Esophagus (tissue), 2 donors: Measurements from ENCODE around the gene CMIP. TPM values are rescaled to one million over a fixed set of nuclear protein-coding genes. Genes with fewer than 3 reads are reported as not detected.
A peak's percentile ranks its signal among the peaks of the same experiment; 100 is the strongest.
"Not testable (repeated sequence)": the region's sequence is repeated elsewhere in the genome, so short reads cannot be mapped to it uniquely, and the experiment has no call there.

ENCODE experiments used
- H3K27ac ChIP-seq, 2 donors: one replicate each; pipeline ENCODE4 v1.5.1; 2013; ENCODE audit warnings: low read depth in 2 of 2, mild to moderate bottlenecking in 2 of 2, inconsistent platforms in 1 of 2, low read length in 1 of 2, moderate library complexity in 1 of 2
- H3K27me3 ChIP-seq, 2 donors: one replicate each; pipeline ENCODE4 v1.6.1; 2013; ENCODE audit warnings: low read length in 2 of 2, control low read depth in 1 of 2, mild to moderate bottlenecking in 1 of 2; ENCODE audit not compliant: insufficient read depth in 2 of 2, control insufficient read depth in 1 of 2
- H3K36me3 ChIP-seq, 2 donors: one replicate each; pipeline ENCODE4 v1.6.1; 2013; ENCODE audit warnings: low read length in 1 of 2; ENCODE audit not compliant: control insufficient read depth in 2 of 2, insufficient read depth in 2 of 2
- H3K4me1 ChIP-seq, 2 donors: one replicate each; pipeline ENCODE4 v1.6.1; 2013; ENCODE audit warnings: low read length in 1 of 2; ENCODE audit not compliant: control insufficient read depth in 2 of 2, insufficient read depth in 2 of 2
- H3K4me3 ChIP-seq, 2 donors: one replicate each; pipeline ENCODE4 v1.5.1; 2013; ENCODE audit warnings: low read length in 2 of 2, mild to moderate bottlenecking in 2 of 2, low read depth in 1 of 2, moderate library complexity in 1 of 2
- H3K9me3 ChIP-seq, 2 donors: one replicate each; pipeline ENCODE4 v1.6.1; 2013; ENCODE audit warnings: mild to moderate bottlenecking in 2 of 2, low read depth in 1 of 2, low read length in 1 of 2, moderate library complexity in 1 of 2; ENCODE audit not compliant: control insufficient read depth in 2 of 2, insufficient read depth in 1 of 2
- WGBS, 2 donors: extraction: QIAGEN DNeasy Blood & Tissue Kit; methylation state at CpG; one replicate each; pipeline ENCODE4 v1.1.7; 2013; 5-methylcytosine and 5-hydroxymethylcytosine counted together
- polyA plus RNA-seq, 2 donors: library from polyadenylated mRNA; stranded (reverse); fragments of 200-250 nt; gene quantifications; one replicate each; pipeline ENCODE4 v1.2.3, GENCODE V29; 2013
- donor health status: healthy with polysubstance abuse.
- donor health status: Bipolar disorder and iron deficiency.

CMIP gene
- polyA plus RNA-seq, 2 donors: 16.9 to 19.3 TPM

DNA sequence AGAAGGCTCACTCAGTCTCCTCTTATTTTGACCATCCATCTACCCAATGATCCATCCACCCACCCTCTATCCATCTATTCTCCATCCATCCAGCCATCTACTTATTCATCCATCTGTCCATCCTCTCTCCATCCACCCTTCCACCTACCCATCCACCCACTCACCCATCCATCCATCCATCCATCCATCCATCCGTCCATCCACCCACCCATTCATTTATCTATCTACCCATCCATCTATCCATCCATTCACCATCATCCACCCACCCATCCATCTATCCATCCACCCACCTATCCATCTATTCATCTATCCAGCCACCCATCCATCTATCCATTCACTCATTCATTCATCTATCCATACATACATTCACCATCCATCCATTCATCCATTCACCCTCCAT lies 288.7 kb downstream of the CMIP start:
- Histone ChIP-seq H3K4me1 (peaks cover 2 to 6% of the 10 kb centered on the region in 2 donors), H3K4me3 (no peak overlapping the region), H3K27ac (no peak overlapping the region), H3K9me3 (no peaks in the 10 kb centered on the region), H3K27me3 (no peaks in the 10 kb centered on the region), H3K36me3 (no peaks in the 10 kb centered on the region)
- WGBS, 2 donors: 85 to 93% methylated on average over 1 of the region's 1 CpG

DNA sequence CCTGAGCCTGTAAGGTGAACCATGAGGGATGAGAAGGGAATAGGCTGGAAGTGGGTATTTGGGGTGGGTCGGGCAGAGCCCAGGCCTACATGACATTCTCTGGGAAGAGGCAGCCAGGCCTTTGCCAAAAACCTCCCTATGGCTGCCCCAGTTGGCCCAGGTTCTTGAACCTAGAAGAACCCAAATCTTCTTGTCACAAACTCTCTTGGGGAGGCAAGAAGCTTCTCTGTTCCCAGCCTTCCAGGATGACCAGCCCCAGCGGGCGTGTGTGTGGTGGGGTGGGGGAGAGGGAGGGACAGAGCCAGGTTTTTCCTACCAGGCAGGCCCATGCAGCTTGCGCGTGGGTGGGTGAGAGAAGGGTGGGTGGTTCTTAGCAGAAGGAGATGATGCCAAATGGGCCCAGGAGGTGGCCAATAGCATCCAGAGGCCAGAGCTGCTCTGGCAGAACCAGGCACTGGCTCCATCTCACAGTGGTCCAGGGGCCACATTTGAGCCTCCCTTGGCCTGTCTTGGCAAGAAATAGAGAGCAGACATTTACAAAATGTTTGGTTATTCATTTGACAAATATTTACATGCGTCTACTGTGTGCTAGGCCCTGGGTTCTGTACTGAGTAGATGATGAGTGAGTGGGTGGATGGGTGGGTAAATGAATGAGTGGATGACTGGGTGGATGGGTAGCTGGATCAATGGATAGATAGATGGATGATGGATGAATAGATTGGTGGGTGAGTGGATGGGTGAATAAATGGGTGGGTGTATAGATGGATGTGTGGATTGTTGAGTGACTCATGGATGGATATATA lies 290.2 kb downstream of the CMIP start:
- Histone ChIP-seq H3K4me1 (peaks cover 2 to 5% of the 10 kb centered on the region in 2 donors), H3K36me3 (no peaks in the 10 kb centered on the region), H3K27ac (no peak overlapping the region), H3K27me3 (no peaks in the 10 kb centered on the region), H3K4me3 (no peak overlapping the region), H3K9me3 (no peaks in the 10 kb centered on the region)
- 94 to 95% methylated on average over 6 of the region's 6 CpGs for WGBS, 2 donors

DNA sequence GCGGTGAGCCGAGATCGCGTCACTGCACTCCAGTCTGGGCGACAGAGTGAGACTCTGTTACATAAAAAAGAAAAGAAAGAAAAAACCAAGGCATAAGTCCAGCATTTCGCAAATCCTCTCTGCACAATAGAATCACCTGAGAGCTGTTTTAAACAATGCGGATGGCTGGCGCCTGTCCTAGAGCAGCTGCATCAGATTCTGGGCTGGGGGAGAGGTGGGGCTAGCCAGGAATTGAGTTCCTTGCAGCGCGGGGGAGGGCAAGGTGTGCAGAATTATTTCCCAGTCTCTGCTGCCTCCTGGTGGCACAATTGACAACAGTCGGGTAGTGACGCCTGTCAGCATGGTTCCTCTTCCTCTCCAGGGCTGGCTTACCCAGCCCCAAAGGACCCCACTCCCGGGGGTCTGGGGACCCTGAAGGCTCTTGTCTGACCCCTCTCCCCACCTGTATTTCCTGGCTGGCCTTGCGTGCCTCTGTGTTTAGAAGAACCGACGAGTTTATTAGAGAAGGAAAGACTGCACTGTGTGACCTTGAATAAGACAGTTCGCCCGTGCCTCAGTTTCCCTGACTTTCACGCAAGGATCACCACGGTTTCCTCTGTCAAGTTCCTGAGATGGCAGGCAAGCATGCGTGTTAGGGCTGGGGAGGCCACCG lies 293.4 kb downstream of the CMIP start:
- Histone ChIP-seq H3K4me3 (peak overlapping the region in 1 of 2 donors; percentile 21), H3K36me3 (no peaks in the 10 kb centered on the region), H3K9me3 (no peaks in the 10 kb centered on the region), H3K27ac (peak overlapping the region in 1 of 2 donors; percentile 45), H3K27me3 (no peaks in the 10 kb centered on the region), H3K4me1 (peaks cover 0 to 3% of the 10 kb centered on the region in 2 donors)
- WGBS, 2 donors: 9 to 13% methylated on average over 22 of the region's 22 CpGs

DNA sequence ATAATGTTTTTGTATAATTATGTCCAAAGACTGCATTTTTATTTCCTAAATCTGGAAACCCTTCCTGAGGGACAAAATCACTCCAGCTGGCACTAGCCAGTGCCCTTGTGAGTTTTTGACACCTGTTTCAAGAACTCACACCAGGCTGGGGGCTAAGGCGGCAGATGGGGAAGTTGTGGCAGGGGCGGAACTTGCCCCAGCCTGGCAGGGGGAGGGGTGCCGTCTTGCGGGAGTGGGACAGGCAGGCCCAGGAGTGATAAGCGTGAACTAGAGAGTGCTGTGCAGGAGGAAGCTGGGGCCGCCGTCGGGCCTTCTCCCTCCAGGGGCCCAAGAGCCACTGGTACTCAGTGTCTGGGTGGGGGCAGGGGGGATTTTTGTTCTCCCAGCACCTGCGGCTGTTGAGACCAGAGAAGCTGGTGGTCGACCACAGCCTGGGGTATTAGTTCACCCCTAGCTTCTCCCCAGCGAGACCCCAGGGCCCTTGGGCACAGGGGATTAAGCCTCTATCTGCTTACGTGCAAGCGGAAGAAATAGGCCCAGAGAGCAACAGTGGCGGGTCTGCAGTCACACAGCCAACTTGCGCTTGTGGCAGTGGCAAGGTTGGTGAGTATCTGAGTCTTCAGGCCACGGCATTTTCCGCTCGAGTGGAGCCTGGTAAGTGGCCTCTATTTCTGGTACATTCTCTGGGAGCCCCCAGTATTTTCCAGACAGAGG lies 294.3 kb downstream of the CMIP start:
- no peaks in the 10 kb centered on the region for H3K27me3 ChIP-seq
- WGBS, 2 donors: 73 to 75% methylated on average over 15 to 18 of the region's 18 CpGs
- no peak overlapping the region for H3K4me3 ChIP-seq
- no peaks in the 10 kb centered on the region for H3K9me3 ChIP-seq
- no peaks in the 10 kb centered on the region for H3K36me3 ChIP-seq
- H3K27ac ChIP-seq: no peak overlapping the region
- peaks cover 0 to 3% of the 10 kb centered on the region in 2 donors for H3K4me1 ChIP-seq

DNA sequence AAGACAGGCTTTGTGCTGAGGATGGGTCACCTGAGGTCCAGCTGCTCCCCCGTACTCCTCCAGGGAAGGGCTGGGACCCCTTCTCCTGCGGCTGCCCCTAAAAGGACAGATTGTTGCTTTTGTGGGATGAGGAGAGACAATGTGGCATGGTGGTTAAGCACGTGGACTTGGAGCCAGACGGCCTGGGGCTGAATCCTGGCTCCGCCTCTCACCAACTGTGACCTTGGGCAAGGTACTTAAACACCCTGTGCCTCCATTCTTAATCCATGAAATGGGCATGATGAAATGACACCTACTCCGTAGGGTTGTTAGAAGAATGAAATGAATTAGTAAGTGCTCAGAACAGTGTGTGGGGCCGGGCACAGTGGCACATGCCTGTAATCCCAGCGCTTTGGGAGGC lies 294.9 kb downstream of the CMIP start:
- no peak overlapping the region for H3K4me3 ChIP-seq
- no peaks in the 10 kb centered on the region for H3K27me3 ChIP-seq
- no peak overlapping the region for H3K27ac ChIP-seq
- 82 to 87% methylated on average over 8 of the region's 8 CpGs for WGBS, 2 donors
- no peaks in the 10 kb centered on the region for H3K36me3 ChIP-seq
- H3K4me1 ChIP-seq: peaks cover 0 to 3% of the 10 kb centered on the region in 2 donors
- no peaks in the 10 kb centered on the region for H3K9me3 ChIP-seq

DNA sequence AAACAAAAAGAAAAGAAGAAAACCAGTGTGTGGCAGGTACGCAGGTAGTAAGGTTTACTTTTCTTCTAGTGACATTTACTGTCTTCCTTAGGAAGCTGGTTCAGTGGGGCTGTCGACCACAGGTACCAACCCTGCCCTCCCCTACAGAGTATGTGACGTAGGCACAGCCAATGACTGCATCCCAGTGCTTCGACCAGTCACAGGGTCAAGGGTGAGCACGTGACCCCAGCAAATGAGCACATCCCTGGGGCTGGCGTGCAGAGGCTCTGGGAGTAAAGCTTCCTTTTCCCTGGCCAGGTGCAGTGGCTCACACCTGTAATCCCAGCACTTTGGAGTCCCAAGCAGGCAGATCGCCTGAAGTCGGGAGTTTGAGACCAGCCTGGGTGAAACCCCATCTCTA lies 295.6 kb downstream of the CMIP start:
- H3K4me3 ChIP-seq: no peak overlapping the region
- H3K27me3 ChIP-seq: no peaks in the 10 kb centered on the region
- no peaks in the 10 kb centered on the region for H3K9me3 ChIP-seq
- no peaks in the 10 kb centered on the region for H3K36me3 ChIP-seq
- 67 to 82% methylated on average over 8 of the region's 8 CpGs for WGBS, 2 donors
- H3K27ac ChIP-seq: no peak overlapping the region
- peaks cover 0 to 3% of the 10 kb centered on the region in 2 donors for H3K4me1 ChIP-seq

DNA sequence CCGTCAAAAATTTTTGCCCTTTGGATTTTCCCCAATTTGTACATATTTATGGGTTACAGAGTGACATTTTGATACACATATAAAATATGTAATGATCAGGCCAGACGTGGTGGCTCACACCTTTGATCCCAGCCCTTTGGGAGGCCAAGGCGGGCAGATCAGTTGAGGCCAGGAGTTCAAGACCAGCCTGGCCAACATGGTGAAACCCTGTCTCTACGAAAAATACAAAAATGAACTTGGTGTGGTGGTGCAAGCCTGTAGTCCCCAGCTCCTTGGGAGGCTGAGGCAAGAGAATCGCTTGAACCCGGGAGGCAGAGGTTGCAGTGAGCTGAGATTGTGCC lies 296.8 kb downstream of the CMIP start:
- H3K27ac ChIP-seq, H3K36me3 ChIP-seq, H3K4me1 ChIP-seq, H3K27me3 ChIP-seq, H3K9me3 ChIP-seq, H3K4me3 ChIP-seq: not testable (repeated sequence)
- WGBS, 2 donors: 82 to 90% methylated on average over 6 of the region's 6 CpGs

DNA sequence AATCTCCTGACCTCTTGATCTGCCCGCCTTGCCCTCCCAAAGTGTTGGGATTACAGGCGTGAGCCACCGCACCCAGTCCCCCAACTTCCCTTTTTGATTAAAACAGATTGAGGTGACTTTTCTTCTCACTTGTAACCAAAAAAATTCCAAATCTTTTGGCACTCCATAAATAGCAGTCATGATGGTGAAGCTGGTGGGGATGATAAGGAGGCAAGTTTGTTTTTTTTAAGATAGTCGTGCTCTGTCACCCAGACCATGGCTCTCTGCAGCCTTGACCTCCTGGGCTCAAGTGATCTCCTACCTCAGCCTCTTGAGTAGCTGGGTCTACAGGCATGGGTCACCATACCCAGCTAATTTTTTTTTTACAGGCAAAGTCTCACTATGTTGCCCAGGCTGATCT lies 299.8 kb downstream of the CMIP start:
- Histone ChIP-seq H3K9me3 (no peaks in the 10 kb centered on the region), H3K27me3 (no peaks in the 10 kb centered on the region), H3K27ac (no peak overlapping the region), H3K4me1 (no peaks in the 10 kb centered on the region), H3K36me3 (no peaks in the 10 kb centered on the region), H3K4me3 (no peak overlapping the region)
- WGBS, 2 donors: 67 to 84% methylated on average over 4 of the region's 4 CpGs

DNA sequence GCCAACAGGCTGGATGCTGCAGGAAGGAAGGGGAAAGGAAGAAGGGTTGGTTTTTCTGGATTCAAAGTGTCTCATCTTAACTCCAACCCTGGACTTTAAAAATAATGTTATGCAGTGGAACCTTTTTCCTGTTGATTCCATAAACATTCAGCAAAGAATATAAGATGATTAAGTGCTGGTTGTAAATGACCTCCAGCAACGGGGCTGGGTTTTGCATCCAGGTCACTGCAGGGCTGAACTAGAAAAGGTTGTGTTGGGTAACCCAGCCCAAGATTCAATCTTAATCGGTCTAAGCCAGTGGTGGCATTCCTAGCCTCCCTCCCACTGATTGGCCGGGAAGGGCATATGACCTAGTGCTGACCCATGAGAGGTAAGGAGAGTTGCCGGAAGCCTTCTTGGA lies 300.3 kb downstream of the CMIP start:
- no peak overlapping the region for H3K4me3 ChIP-seq
- 87 to 90% methylated on average over 4 of the region's 4 CpGs for WGBS, 2 donors

More for the DNA sequence above, 300.3 kb downstream of the CMIP start:
- no peaks in the 10 kb centered on the region for H3K9me3 ChIP-seq
- H3K27ac ChIP-seq: no peak overlapping the region
- H3K36me3 ChIP-seq: no peaks in the 10 kb centered on the region
- no peaks in the 10 kb centered on the region for H3K4me1 ChIP-seq
- H3K27me3 ChIP-seq: no peaks in the 10 kb centered on the region
